Progenitor cell of endocrine pancreas (in vitro differentiated cells): ENCODE results near the gene TBX18. TPM values are rescaled to one million over a fixed set of nuclear protein-coding genes. Genes with fewer than 3 reads are reported as not detected.

ENCODE experiments used
- DNase-seq: peaks from one replicate; pipeline ENCODE4 v3.0.0; 2021; ENCODE audit warnings: low spot score; ENCODE audit not compliant: unreplicated experiment
- H3K27ac Mint-ChIP-seq: 2 replicates; pipeline ENCODE4 v1.8.0; 2021; ENCODE audit warnings: mild to moderate bottlenecking, moderate library complexity, mixed read lengths
- H3K27me3 Mint-ChIP-seq: 2 replicates; pipeline ENCODE4 v1.8.0; 2021; ENCODE audit warnings: mixed read lengths
- H3K36me3 Mint-ChIP-seq: 2 replicates; pipeline ENCODE4 v1.8.0; 2022; ENCODE audit warnings: mixed read lengths; ENCODE audit not compliant: insufficient read depth
- H3K4me1 Mint-ChIP-seq: 2 replicates; pipeline ENCODE4 v1.8.0; 2021; ENCODE audit warnings: low read depth, mixed read lengths
- H3K4me3 Mint-ChIP-seq: 2 replicates; pipeline ENCODE4 v1.8.0; 2021; ENCODE audit warnings: low read depth, mild to moderate bottlenecking, moderate library complexity, mixed read lengths
- H3K9me3 Mint-ChIP-seq: 2 replicates; pipeline ENCODE4 v1.8.0; 2021; ENCODE audit warnings: low read depth, mixed read lengths
- total RNA-seq: library from RNA; stranded (reverse); gene quantifications from 2 replicates; pipeline ENCODE4 v1.2.1, GENCODE V29; 2021
- TF ChIP-seq, protein P1 (sequence below): fragments of 200-600 bp; sonication (generic); IDR thresholded peaks from one replicate; pipeline ENCODE4 v1.5.0; 2021; ENCODE audit warnings: antibody characterized with exemption, mild to moderate bottlenecking; ENCODE audit not compliant: unreplicated experiment

Gene TBX18
- total RNA-seq, 1 donor from 2014 or later: 1.3 TPM

DNA sequence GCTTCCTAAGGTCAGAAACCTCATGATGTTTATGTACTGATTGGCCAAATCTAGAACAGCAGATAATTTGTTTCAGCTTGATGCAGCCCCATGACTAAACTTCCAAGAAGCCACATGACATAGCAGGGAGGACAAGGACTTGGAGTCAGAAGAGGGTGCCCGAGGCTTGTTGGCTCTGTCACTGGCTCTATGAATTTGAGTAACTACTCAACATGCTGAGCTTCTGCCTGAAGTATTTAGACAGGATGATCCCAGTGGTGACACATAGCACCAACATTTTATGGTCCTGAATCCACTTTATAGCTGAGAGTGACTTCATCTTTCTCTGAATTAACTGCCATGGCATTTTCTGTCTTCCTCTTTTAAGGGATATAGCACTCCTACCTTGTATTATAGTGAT, 13.5 kb upstream of the TBX18 start:
- no peak overlapping the region for H3K27ac Mint-ChIP-seq

DNA sequence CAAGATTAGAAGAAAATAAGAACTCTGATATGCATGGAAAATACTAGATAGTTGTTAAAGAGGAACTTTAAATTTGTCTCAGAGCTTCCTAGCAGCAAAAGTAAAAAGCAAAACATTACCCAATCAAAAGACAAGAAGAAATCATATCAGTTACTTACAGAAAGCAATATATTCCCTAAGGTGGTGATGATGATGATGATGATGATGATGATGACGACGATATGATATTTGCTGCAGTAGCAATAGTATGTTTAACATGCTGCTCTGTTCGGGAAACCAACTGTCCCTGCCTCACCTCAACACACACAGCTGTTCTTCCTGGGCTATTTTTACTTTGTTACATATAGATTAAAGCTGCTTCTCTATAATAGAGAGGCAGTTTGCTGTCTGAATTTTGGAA, 12.0 kb upstream of the TBX18 start:
- no peaks in the 10 kb centered on the region for H3K36me3 Mint-ChIP-seq
- DNase-seq: no peak
- TF ChIP-seq, protein P1, sequence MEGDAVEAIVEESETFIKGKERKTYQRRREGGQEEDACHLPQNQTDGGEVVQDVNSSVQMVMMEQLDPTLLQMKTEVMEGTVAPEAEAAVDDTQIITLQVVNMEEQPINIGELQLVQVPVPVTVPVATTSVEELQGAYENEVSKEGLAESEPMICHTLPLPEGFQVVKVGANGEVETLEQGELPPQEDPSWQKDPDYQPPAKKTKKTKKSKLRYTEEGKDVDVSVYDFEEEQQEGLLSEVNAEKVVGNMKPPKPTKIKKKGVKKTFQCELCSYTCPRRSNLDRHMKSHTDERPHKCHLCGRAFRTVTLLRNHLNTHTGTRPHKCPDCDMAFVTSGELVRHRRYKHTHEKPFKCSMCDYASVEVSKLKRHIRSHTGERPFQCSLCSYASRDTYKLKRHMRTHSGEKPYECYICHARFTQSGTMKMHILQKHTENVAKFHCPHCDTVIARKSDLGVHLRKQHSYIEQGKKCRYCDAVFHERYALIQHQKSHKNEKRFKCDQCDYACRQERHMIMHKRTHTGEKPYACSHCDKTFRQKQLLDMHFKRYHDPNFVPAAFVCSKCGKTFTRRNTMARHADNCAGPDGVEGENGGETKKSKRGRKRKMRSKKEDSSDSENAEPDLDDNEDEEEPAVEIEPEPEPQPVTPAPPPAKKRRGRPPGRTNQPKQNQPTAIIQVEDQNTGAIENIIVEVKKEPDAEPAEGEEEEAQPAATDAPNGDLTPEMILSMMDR: no peak
- no peak overlapping the region for H3K4me3 Mint-ChIP-seq
- no peaks in the 10 kb centered on the region for H3K4me1 Mint-ChIP-seq
- H3K27me3 Mint-ChIP-seq: peaks cover 93% of the 10 kb centered on the region
- no peaks in the 10 kb centered on the region for H3K9me3 Mint-ChIP-seq
- H3K27ac Mint-ChIP-seq: no peak overlapping the region

More for the DNA sequence above, 13.5 kb upstream of the TBX18 start:
- TF ChIP-seq, protein P1: no peak
- no peaks in the 10 kb centered on the region for H3K9me3 Mint-ChIP-seq
- peaks cover 4% of the 10 kb centered on the region for H3K4me1 Mint-ChIP-seq
- peaks cover 82% of the 10 kb centered on the region for H3K27me3 Mint-ChIP-seq
- H3K36me3 Mint-ChIP-seq: no peaks in the 10 kb centered on the region
- DNase-seq: no peak
- H3K4me3 Mint-ChIP-seq: no peak overlapping the region

DNA sequence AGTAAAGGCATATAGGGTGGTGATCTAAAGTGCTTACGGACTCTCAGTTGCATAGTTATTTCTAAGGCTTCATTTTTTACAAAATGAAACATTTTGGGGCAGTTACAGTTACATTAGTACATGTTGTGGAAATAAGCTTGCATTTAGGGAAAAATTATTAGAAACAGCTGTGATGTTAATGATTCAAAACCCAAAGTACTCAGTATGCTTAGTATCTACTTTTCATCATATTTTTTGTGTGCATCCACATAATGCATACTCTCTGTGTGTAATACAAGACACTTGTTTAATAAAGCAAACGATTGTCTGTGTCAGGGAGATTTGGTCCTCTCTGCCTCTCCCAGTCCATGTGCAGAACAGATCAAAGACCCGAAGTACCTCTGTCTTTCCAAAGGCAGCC, 11.4 kb upstream of the TBX18 start:
- Mint-ChIP-seq H3K27ac (no peak overlapping the region), H3K36me3 (no peaks in the 10 kb centered on the region), H3K4me3 (no peak overlapping the region), H3K9me3 (no peaks in the 10 kb centered on the region), H3K4me1 (no peaks in the 10 kb centered on the region), H3K27me3 (peaks cover 94% of the 10 kb centered on the region)
- DNase-seq: no peak
- TF ChIP-seq, protein P1: no peak

DNA sequence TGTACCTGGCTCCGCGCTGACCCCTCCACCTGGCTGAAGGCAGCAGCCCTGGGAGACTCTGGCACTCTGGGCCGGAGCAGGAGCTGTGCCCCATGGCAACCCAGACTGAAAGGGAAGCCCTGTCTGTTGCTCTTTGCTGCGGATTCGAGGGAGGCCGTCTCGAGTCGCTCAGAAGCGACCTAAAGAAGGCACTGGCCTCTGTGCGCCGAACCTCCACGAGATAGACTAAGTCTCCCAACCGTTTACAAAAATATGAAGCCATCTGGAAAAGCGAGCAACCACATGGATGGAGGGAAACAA, 10.5 kb upstream of the TBX18 start:
- Mint-ChIP-seq H3K9me3 (no peaks in the 10 kb centered on the region), H3K27ac (peak overlapping the region; percentile 54), H3K4me1 (no peaks in the 10 kb centered on the region), H3K27me3 (peaks cover 92% of the 10 kb centered on the region), H3K36me3 (no peaks in the 10 kb centered on the region), H3K4me3 (peak overlapping the region; percentile 11)
- DNase-seq: no peak
- TF ChIP-seq, protein P1: no peak

DNA sequence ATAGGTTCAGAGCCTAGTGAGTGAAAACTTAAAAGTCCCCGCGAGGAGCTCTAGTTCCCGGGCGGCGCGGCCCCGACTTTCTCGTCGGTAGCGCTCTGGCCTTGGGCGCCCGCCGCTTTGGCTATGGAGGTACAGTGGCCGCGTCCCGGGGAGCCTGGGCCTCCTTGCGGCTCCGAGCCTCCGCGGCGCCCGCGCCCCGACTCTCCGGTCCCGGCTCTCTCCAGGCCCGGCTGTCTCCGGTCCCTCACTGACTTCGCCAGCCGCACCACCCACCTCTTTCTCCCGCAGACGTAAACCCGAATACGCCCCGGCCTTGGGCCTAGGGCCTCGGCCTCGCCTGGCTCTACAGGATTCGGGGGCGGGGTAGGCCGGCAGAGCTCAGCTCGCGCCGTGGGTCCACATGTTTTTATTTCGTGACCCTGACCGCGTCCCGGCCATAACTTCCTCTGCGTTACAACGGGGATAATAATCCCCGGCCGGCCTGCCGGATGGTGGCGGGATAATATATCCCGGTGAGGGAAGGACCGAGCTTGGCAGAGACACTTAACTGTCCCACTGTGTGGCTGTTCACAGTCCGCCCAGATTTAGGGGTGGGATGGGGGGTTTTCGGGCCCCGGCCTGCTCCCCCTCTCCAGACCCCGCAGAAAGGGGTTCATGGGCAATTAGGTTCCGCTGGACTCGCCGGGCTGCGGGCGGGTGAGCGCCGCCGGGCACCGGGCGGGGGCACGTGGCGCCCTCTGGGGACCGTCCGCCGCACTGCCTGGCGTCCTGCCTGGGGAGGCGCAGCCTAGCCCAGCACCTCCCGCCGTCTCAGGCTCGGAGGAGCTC, 10.0 kb upstream of the TBX18 start:
- TF ChIP-seq, protein P1: peak; percentile 78
- DNase-seq: peak; percentile 52
- H3K36me3 Mint-ChIP-seq: no peaks in the 10 kb centered on the region
- H3K27me3 Mint-ChIP-seq: peaks cover 92% of the 10 kb centered on the region
- H3K27ac Mint-ChIP-seq: peak overlapping the region; percentile 49
- H3K9me3 Mint-ChIP-seq: no peaks in the 10 kb centered on the region
- peaks cover under 1% of the 10 kb centered on the region for H3K4me1 Mint-ChIP-seq
- peak overlapping the region; percentile 64 for H3K4me3 Mint-ChIP-seq
